GM12892 (cell line): Measurements from ENCODE around the gene LIN52.

Source experiments
- DNase-seq: peaks from one replicate; pipeline ENCODE4 v3.0.0; 2011; ENCODE audit not compliant: insufficient read length
- FAIRE-seq: peaks from 2 replicates; lab custom pipeline; 2011; peaks lifted over from hg19 to GRCh38; lab: Jason Lieb, UNC
- POLR2A ChIP-seq: IDR thresholded peaks from 2 replicates; pipeline ENCODE4 v1.6.1; 2011; ENCODE audit warnings: low read depth, low read length, control low read depth
- POLR2AphosphoS5 ChIP-seq: IDR thresholded peaks from 2 replicates; pipeline ENCODE4 v1.6.1; 2011; ENCODE audit warnings: low read depth, low read length, control low read depth
- TAF1 ChIP-seq: IDR thresholded peaks from 2 replicates; pipeline ENCODE4 v1.6.1; 2011; ENCODE audit warnings: low read depth, mild to moderate bottlenecking, control low read depth, low read length, borderline replicate concordance

The LIN52 gene

DNA sequence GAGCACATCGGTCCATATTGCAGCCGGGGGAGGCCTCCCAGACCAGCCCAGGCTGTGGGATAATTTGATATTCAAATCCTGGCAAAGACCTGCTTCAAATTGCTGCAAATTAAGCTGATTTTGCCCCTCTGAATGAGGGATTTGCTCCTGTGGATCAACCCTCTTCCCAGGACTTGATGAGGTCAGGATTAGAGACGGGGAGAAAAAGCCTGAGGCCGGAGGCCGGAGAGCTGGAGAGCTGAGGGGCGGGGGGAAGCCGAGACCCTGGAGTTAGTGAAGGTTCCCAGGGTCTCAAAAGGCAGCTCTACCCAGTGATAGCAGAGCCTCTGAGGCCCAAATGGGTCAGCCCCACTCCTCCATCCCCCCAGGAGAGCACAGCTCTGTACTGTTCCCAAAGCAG lies 137.0 kb downstream of the LIN52 start:
- FAIRE-seq: no peak

GRCh38 chr14:74223016-74223415 lies 138.3 kb downstream of the LIN52 start:
- TF ChIP-seq TAF1 (no peak), POLR2A (no peak), POLR2AphosphoS5 (no peak)
- DNase-seq (no peak), FAIRE-seq (no peak)

More for the DNA sequence above, 137.0 kb downstream of the LIN52 start:
- DNase-seq: no peak
- TF ChIP-seq TAF1 (no peak), POLR2A (no peak), POLR2AphosphoS5 (no peak)

GRCh38 chr14:74231784-74232183 lies 147.0 kb downstream of the LIN52 start:
- no peak for DNase-seq
- no peak for FAIRE-seq

GRCh38 chr14:74235017-74235416 lies 150.3 kb downstream of the LIN52 start:
- FAIRE-seq (no peak), DNase-seq (no peak)
- no peak for TF ChIP-seq TAF1
- no peak for TF ChIP-seq POLR2AphosphoS5
- TF ChIP-seq POLR2A: no peak

More at GRCh38 chr14:74231784-74232183, 147.0 kb downstream of the LIN52 start:
- no peak for TF ChIP-seq POLR2AphosphoS5
- TF ChIP-seq TAF1: no peak
- no peak for TF ChIP-seq POLR2A

DNA sequence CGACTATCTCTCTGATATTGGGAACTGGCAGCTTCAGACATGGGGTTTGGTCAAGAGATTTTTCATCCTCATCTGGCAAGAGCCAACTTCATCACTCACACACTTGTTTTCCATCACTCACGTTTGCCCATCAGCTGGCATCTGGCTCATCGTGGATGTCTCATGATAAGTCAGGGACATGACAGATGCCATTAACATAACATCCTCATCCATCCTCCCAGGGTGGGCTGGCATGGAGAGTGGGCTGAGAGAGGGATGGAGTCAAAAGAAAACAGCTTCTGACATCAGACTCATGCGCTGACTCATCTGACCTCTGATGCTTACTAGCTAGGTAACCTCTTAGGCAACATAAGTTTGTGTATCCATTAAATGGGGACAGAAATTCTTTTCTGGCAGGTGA lies 152.7 kb downstream of the LIN52 start:
- DNase-seq (no peak), FAIRE-seq (no peak)
- TF ChIP-seq POLR2AphosphoS5: no peak
- TF ChIP-seq TAF1: no peak
- TF ChIP-seq POLR2A: no peak

DNA sequence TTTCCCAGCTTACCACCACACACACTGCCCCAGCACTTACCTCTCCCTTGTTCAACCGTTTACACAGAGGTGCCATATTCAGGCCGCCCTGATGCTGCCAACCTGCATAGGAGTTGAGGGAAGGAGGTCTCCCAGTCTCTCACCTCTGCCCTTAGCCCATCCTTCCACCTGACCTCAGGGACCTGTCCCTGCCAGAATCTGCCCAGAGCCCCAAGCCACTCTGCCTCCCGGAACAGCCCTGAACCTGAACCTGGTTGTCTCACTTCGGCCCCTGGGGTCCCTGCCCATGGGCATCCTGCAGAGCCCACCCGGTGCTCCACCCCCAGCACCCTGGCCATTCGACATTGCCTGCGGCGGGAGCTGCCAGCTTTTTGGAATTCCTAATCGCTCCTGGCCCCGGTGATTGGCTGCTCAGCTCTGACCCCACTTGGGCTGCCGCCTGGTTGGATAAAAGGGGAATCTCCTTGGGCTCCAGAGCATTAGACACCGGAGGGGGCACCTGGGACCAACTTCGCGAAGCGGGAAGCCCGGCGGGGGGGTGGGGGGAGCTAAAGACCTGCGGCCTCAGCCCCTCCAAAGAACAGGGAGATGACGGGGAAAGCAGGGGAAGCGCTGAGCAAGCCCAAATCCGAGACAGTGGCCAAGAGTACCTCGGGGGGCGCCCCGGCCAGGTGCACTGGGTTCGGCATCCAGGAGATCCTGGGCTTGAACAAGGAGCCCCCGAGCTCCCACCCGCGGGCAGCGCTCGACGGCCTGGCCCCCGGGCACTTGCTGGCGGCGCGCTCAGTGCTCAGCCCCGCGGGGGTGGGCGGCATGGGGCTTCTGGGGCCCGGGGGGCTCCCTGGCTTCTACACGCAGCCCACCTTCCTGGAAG lies 154.5 kb downstream of the LIN52 start, which contains the start of gene VSX2:
TSS of gene VSX2 (plus strand) at position 476 of the 874 bp plus-strand sequence. CDS start at position 589, 113 bp downstream.
- no peak for TF ChIP-seq POLR2A
- TF ChIP-seq TAF1: no peak
- no peak for TF ChIP-seq POLR2AphosphoS5
- FAIRE-seq (no peak), DNase-seq (no peak)

- TF ChIP-seq POLR2A (no peak), TAF1 (no peak), POLR2AphosphoS5 (no peak)
- DNase-seq (peak; percentile 41), FAIRE-seq (no peak)
Measured at GRCh38 chr14:74239848-74240793, 155.4 kb downstream of the LIN52 start.

GRCh38 chr14:74240794-74241651 lies 156.3 kb downstream of the LIN52 start:
- TF ChIP-seq POLR2AphosphoS5 (no peak), TAF1 (no peak), POLR2A (no peak)
- FAIRE-seq: no peak
- peak; percentile 50 for DNase-seq

DNA sequence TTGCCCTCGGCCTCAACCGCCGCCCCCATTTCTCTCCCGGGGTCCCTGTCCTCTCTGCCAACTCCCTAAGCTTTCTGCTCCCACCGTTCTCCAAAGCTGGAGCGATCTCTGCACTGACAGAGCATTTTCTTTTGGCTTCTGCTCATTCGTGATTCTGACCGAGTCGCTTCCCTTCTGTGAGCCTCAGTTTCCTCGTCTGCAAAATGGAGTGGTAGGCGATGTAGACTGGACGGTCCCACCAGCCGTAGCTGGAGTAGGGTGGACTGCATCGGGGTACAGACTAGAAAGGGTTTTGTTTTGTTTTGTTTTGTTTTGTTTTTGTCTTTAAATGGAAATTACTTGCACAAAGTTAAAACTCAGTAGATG lies 156.9 kb downstream of the LIN52 start:
- DNase-seq: no peak
- TF ChIP-seq POLR2AphosphoS5 (no peak), TAF1 (no peak), POLR2A (no peak)
- FAIRE-seq: no peak

DNA sequence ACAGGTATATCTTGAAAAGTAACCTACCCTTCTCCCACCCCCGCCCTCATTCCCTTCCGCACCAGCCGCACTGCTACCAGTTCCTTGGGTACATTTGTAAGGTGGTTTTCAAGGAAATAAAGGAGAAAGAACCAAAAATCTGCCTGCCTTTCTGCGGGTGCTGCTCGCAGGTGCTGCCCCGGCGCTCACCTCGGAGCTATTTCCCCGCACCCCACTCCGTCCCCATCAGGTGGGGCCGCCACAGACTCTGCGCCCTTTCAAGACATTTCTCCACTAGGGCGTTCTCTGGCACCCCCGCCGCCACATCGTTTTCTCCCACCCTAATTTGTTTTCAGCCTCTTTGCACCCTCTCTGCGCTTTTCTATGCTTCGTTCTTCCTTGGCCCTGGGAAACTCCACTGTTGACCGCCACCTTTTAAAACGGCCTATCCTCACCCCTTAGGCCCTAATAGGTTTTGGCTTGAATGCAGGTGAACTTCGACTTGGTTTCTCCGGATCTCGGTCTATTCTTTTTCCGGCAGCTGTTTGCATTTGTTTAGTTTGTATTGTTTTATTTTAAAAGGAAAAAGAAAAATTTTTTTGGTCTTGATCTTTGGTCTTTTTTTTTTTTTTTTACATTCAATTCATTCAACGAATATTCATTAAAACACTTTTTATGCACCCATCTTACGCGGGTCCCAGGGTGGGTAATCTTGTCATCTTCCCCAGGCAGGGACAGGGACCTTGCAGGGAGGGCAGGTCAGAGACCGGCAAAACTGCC lies 157.4 kb downstream of the LIN52 start:
- TF ChIP-seq TAF1 (no peak), POLR2AphosphoS5 (no peak)
- FAIRE-seq: no peak
- DNase-seq: no peak
